Tibial nerve (tissue), 3 donors: ENCODE measurements around the gene MYO1B.

Source experiments
- CTCF ChIP-seq, 5 experiments: fragments of 200-600 bp in 3 of 5; fragments of 450-650 bp in 2 of 5; sonication (generic) in 3 of 5; IDR thresholded peaks; one replicate each; pipeline ENCODE4 v1.5.1; 2016 to 2019; ENCODE audit warnings: antibody characterized with exemption in 5 of 5, mild to moderate bottlenecking in 3 of 5, moderate library complexity in 2 of 5
- POLR2A ChIP-seq, 2 donors: fragments of 450-650 bp; IDR thresholded peaks; one replicate each; pipeline ENCODE4 v1.6.1; 2017; ENCODE audit warnings: antibody characterized with exemption in 2 of 2, mild to moderate bottlenecking in 2 of 2, moderate library complexity in 2 of 2

- TF ChIP-seq CTCF (IDR thresholded peaks at IDR 0.05) = no peak
- TF ChIP-seq POLR2A (IDR thresholded peaks at IDR 0.05) = no peak
These were observed 154.4 kb downstream of the MYO1B start for GRCh38 chr2:191399601-191400000.
